Activated naive CD4-positive, alpha-beta T cell treated with Interleukin-2 at 50 U/mL for 16 hours (primary cell): Measurements from ENCODE around the gene C2orf76.
"Not testable (repeated sequence)": the region's sequence is repeated elsewhere in the genome, so short reads cannot be mapped to it uniquely, and the experiment has no call there.

Experiments
- DNase-seq: peaks from one replicate; pipeline ENCODE4 v3.0.0-alpha.2; 2020

C2orf76 gene

GRCh38 chr2:119291588-119292167 lies 75.0 kb downstream of the C2orf76 start:
- no peak for DNase-seq

GRCh38 chr2:119290859-119291587 lies 75.6 kb downstream of the C2orf76 start:
- DNase-seq: peak; percentile 74

DNA sequence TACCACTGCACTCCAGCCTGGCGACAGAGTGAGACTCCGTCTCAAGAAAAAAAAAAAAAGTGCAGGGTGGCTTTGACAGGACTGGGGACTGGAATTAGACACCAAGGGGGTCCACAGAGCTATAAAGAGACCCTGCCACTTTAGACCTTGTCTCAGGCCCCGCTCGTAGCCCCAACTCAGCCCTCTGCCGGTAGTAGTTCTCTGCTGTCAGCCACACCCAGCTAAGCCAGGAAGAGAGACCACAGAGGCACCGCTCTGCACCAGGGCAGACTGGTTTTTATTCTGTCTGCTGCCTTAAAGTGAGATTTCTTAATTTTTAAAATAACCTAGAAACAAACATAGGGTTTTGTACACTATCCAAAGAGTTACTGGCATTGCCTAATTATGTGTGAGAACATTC lies 77.0 kb downstream of the C2orf76 start:
- no peak for DNase-seq

DNA sequence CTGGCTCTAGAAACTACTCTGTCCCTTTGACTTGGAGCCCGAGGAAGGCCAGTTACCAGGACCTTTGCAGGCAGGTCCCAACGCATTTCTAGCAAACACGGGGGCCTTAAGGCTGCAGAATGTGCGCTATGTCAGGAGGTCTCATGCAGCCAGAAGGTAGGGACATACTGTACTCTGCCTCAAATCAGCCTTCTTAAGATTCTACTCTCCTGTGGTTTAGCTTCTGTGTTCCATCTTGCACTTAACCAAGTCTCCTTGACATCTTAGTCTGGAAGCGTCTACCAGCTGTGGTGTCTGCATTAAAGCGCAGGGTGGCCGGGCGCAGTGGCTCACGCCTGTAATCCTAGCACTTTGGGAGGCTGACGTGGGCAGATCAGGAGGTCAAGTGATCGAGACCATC lies 77.5 kb downstream of the C2orf76 start:
- no peak for DNase-seq

DNA sequence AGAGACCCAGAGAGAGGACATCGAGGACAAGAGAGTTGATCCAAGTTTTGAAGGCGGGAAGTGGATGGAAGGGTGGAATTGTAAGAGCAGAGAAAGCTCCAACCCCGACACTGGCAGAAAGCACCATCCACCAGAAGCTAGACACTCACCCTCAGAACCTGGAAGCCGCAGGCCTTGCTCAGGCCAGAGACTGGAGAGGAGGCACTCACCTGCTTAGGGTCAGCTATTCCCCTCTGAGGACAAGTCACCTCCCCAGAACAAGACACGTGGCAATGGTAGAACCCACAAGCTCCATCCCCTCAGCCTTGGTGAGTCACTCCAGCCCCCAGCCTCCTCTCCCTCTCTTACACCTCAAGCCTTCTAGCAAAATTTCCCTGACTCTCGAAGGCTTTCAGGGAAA lies 78.1 kb downstream of the C2orf76 start:
- no peak for DNase-seq

DNA sequence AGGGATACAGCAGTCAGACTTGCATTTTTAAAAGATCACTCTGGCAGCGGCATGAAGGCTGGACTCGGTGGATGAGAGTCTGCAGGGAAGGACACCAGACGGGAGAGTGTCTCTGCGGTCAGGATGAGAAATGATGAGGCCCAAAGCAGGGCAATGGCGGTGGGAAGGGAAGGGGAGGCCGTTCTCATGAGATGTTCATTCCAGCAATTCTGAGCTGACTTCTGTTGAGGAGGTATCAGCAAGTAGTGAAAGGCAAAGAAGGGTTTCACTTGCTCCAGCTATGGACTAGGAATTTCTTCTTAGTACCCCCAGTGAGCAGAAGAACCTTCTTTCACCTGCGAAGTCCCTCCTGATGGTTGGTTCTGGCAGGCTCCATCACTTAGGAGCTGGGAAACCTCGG lies 80.0 kb downstream of the C2orf76 start:
- DNase-seq: no peak

DNA sequence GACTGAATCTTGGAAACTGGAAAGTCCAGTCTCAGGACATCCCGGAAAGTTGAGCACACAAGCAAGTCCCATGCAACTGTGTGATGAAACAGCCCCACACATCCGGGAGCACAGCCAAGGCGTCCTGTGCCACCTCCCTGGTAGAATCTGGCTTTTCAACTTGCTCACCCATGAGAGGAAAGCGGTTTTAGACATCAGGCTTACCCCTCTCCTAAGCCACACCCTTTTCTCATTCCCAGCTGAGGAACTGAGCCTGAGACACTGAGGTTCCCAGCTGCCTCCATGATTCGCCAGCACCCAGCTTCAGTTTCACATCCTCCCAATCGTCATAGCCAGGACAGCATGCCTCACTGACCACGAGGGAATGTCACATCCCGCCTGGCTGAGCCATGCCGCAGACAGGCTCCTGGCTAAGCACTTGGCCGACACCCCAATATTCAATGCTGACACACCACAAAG lies 82.7 kb downstream of the C2orf76 start:
- DNase-seq: no peak

DNA sequence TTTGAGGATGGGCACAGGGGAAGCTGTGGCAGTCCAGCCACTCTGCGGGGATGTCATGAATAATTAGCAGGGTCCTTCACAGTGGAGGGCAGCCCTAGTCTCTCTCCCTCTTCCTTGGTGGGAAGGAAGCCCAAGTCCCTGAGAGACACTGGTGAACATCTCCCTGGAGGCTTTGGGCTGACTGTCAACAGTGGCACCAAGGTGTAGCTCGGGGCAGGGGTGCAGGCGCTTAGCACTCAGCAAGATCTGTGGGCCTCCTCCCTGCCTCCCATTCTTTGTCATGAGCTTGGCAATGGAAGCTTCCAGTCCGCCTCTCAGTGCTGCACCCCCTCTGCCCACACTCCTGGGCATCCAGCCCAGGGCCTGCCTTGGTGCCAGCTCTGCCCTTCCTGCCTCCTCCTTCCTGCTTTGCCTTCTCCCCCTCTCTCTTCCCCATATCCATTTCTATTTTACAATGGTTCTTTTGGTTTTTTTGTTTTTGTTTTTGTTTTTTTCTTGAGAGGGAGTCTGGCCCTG lies 83.6 kb downstream of the C2orf76 start:
- DNase-seq: no peak

GRCh38 chr2:119282146-119282995 lies 84.3 kb downstream of the C2orf76 start:
- DNase-seq: no peak

DNA sequence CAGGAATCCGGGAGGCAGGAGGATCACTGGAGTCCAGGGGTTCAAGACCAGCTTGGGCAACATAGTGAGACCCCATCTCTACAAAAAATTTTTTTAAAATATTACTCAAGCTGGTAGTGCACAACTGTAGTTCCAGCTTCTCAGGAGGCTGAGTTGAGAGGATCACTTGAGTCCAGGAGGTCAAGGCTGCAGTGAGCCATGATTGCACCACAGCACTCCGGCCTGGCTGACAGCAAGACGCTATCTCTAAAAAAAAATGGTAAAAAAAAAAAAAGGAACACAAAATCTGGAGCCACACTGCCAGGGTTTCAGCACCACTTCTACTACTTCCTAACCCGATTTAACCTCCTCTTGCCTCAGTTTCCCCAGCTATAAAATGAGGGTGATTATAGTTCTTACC lies 86.0 kb downstream of the C2orf76 start:
- DNase-seq: no peak

DNA sequence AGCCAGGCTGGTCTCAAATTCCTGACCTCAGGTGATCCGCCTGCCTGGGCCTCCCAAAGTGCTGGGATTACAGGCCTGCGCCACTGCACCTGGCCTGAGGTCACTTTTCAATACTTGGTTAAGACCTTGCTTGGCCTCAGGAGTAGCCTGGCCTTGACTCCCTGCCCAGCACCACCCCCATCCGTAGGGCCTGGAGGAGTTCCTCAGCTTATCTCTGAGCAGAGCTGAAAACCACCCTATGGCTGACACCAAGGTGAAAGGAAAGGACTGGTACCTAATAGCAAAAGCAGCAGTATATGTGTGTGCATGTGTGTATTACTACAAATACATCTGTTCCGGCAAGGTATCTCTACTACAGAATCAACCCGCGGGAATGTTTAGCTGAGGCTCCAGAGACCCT lies 87.0 kb downstream of the C2orf76 start:
- no peak for DNase-seq

GRCh38 chr2:119278946-119279345 lies 87.7 kb downstream of the C2orf76 start:
- DNase-seq: no peak

DNA sequence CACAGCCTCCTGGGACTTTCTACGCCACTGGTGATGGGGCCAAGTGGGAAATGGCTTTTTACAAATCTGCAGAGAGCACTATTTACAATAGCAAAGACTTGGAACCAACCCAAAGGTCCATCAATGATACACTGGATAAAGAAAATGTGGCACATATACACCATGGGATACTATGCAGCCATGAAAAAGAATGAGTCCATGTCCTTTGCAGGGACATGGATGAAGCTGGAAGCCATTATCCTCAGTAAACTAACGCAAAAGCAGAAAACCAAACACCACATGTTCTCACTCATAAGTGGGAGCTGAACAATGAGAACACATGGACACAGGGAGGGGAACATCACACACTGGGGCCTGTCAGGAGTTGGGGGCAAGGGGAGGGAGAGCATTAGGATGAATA lies 88.2 kb downstream of the C2orf76 start:
- DNase-seq: not testable (repeated sequence)

GRCh38 chr2:119276864-119277263 lies 89.8 kb downstream of the C2orf76 start:
- DNase-seq: no peak

- no peak for DNase-seq
Observed at GRCh38 chr2:119267604-119268003, 99.0 kb downstream of the C2orf76 start.

DNA sequence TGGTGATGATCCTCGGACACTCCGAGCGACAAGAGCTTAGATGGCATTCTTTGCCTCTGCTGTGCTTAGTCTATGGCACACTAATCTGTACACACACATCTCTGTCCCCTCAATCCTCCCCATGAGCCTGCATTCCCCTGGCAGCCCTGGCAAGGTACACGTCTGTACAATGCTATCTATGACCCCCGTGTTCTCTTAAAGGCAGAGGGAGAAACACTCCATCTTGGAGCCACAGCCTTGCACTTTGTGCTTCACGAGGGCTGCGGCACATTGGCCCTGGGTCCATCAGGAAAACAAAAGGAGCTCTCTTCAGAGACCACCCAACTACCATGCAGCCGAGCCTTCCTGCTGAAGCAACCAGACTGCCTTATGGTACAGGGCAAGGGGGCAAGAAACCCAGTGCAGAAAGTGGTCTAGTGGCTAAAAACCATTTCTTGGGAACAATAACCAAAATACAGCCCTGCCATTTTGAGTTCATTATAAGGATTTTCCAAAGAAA lies 100.5 kb downstream of the C2orf76 start:
- DNase-seq: no peak

DNA sequence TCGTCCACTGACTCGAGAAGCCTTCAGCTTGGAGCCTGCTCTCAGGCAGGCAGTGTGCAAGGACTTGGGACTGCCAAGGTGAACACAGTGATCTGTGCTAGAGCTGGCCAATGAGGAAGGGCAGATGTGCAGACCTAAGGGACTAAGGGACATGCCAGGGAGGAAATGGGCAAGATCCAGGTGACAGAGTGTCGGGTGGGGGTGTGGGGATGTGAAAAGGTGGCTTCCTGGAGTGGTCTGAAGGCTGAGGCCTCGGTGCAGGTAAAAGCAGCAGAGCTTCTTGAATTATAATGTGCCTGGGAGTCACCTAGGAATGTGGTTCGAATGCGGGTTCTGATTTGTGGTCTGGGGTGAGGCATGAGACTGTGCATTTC lies 101.0 kb downstream of the C2orf76 start:
- DNase-seq: no peak

GRCh38 chr2:119264781-119265692 lies 101.6 kb downstream of the C2orf76 start:
- peak; percentile 12 for DNase-seq

GRCh38 chr2:119263656-119264055 lies 103.0 kb downstream of the C2orf76 start:
- DNase-seq: no peak

- no peak for DNase-seq
Observed at GRCh38 chr2:119263025-119263424, 103.6 kb downstream of the C2orf76 start.

GRCh38 chr2:119261493-119262225 lies 105.0 kb downstream of the C2orf76 start:
- no peak for DNase-seq
